ENCODE data around the gene DCHS1.
"Not testable (repeated sequence)": the region's sequence is repeated elsewhere in the genome, so short reads cannot be mapped to it uniquely, and the experiment has no call there.

DCHS1 gene

GRCh38 chr11:6655790-6656583 is at the start of gene DCHS1:
DCHS1 (minus strand) TSS chr11:6655809; CDS start chr11:6641613, 14,196 bp downstream.
- TF ChIP-seq ARNT (IDR thresholded peaks at IDR 0.05), result no peak
- TF ChIP-seq SUZ12 (IDR thresholded peaks at IDR 0.05), result no peak
- TF ChIP-seq ZNF384 (IDR thresholded peaks at IDR 0.05), result no peak
- TF ChIP-seq TARDBP (IDR thresholded peaks at IDR 0.05), result no peak
- no peak for TF ChIP-seq SP1 (IDR thresholded peaks at IDR 0.05)
- no peak for TF ChIP-seq L3MBTL2 (conservative IDR thresholded peaks at IDR 0.05)
- TF ChIP-seq FOXM1 (IDR thresholded peaks at IDR 0.05; ENCODE audit: borderline replicate concordance), result no peak
- no peak for TF ChIP-seq NFRKB (IDR thresholded peaks at IDR 0.05)
- TF ChIP-seq LEF1 (IDR thresholded peaks at IDR 0.05; ENCODE audit: borderline replicate concordance), result no peak
- no peak for TF ChIP-seq PKNOX1 (IDR thresholded peaks at IDR 0.05)
- no peak for TF ChIP-seq BHLHE40 (IDR thresholded peaks at IDR 0.05; ENCODE audit: borderline replicate concordance)
- TF ChIP-seq CTBP1 (IDR thresholded peaks at IDR 0.05; ENCODE audit: borderline replicate concordance), result no peak
- CTCF ChIA-PET, result interaction anchor here (1.2 kb wide), 1 partner anchor 12 kb away, joined by 5 read pairs; no protein-coding TSS in a partner anchor
- peak; percentile 35 for DNase-seq (ENCODE audit: extremely low spot score)
- POLR2A ChIA-PET, result no interaction called here

- peak; percentile 54 for DNase-seq (ENCODE audit: extremely low spot score)
- no peak for TF ChIP-seq NFRKB (IDR thresholded peaks at IDR 0.05)
- ChIA-PET CTCF (interaction anchor here (0.7 to 1.2 kb wide), 2 partner anchors 16 to 172 kb away, joined by 3 read pairs; no protein-coding TSS in a partner anchor), POLR2A (no interaction called here)
These were observed 47.8 kb upstream of the DCHS1 start for GRCh38 chr11:6703247-6704063.

- DNase-seq (ENCODE audit: extremely low spot score); POLR2A ChIA-PET: not testable (repeated sequence)
- CTCF ChIA-PET, result interaction anchor here (1.2 kb wide), 1 partner anchor 19 kb away, joined by 3 read pairs; the partner anchor contains the start of gene MRPL17
These were observed 46.3 kb upstream of the DCHS1 start for GRCh38 chr11:6701955-6702354.

- no peak for TF ChIP-seq NFRKB (IDR thresholded peaks at IDR 0.05)
- no peak for DNase-seq (ENCODE audit: extremely low spot score)
- ChIA-PET CTCF (interaction anchor here (0.7 to 1.3 kb wide), 2 partner anchors 44 to 164 kb away, joined by 3 to 4 read pairs; no protein-coding TSS in a partner anchor), POLR2A (interaction anchor here (1.1 to 2.0 kb wide), 3 partner anchors 12 to 231 kb away, joined by 3 to 8 read pairs (median 3); partner anchors contain the start of genes MRPL17 and ZNF215)
These were observed 39.8 kb upstream of the DCHS1 start for GRCh38 chr11:6695377-6695776.

GRCh38 chr11:6694229-6694535 is 38.6 kb upstream of the DCHS1 start:
- ChIA-PET CTCF (interaction anchor here (1.0 kb wide), 1 partner anchor 219 kb away, joined by 3 read pairs; no protein-coding TSS in a partner anchor), POLR2A (interaction anchor here (1.1 kb wide), 1 partner anchor 11 kb away, joined by 4 read pairs; the partner anchor contains the start of gene MRPL17)
- no peak for TF ChIP-seq TARDBP (IDR thresholded peaks at IDR 0.05)
- no peak for TF ChIP-seq PKNOX1 (IDR thresholded peaks at IDR 0.05)
- no peak for TF ChIP-seq HDGF (IDR thresholded peaks at IDR 0.05; ENCODE audit: borderline replicate concordance)
- no peak for TF ChIP-seq SUZ12 (IDR thresholded peaks at IDR 0.05)
- no peak for TF ChIP-seq FOXA1 (IDR thresholded peaks at IDR 0.05)
- no peak for TF ChIP-seq FOXK2 (IDR thresholded peaks at IDR 0.05)
- no peak for TF ChIP-seq CTBP1 (IDR thresholded peaks at IDR 0.05; ENCODE audit: borderline replicate concordance)
- no peak for TF ChIP-seq LEF1 (IDR thresholded peaks at IDR 0.05; ENCODE audit: borderline replicate concordance)
- no peak for TF ChIP-seq L3MBTL2 (conservative IDR thresholded peaks at IDR 0.05)
- TF ChIP-seq ARNT (IDR thresholded peaks at IDR 0.05), result no peak
- TF ChIP-seq BHLHE40 (IDR thresholded peaks at IDR 0.05; ENCODE audit: borderline replicate concordance), result no peak
- no peak for TF ChIP-seq NFRKB (IDR thresholded peaks at IDR 0.05)
- TF ChIP-seq FOXM1 (IDR thresholded peaks at IDR 0.05; ENCODE audit: borderline replicate concordance), result no peak
- TF ChIP-seq SP1 (IDR thresholded peaks at IDR 0.05), result no peak
- TF ChIP-seq ELF4 (IDR thresholded peaks at IDR 0.05), result no peak
- DNase-seq (ENCODE audit: extremely low spot score), result no peak

GRCh38 chr11:6693342-6694228 is 38.0 kb upstream of the DCHS1 start:
- POLR2A ChIA-PET, result interaction anchor here (1.1 kb wide), 1 partner anchor 10 kb away, joined by 4 read pairs; the partner anchor contains the start of gene MRPL17
- no peak for DNase-seq (ENCODE audit: extremely low spot score)
- no peak for TF ChIP-seq SUZ12 (IDR thresholded peaks at IDR 0.05)
- TF ChIP-seq TARDBP (IDR thresholded peaks at IDR 0.05), result no peak
- TF ChIP-seq FOXK2 (IDR thresholded peaks at IDR 0.05), result no peak
- no peak for TF ChIP-seq FOXM1 (IDR thresholded peaks at IDR 0.05; ENCODE audit: borderline replicate concordance)
- TF ChIP-seq CTBP1 (IDR thresholded peaks at IDR 0.05; ENCODE audit: borderline replicate concordance), result no peak
- no peak for TF ChIP-seq ELF4 (IDR thresholded peaks at IDR 0.05)
- TF ChIP-seq L3MBTL2 (conservative IDR thresholded peaks at IDR 0.05), result no peak
- no peak for TF ChIP-seq ZNF384 (IDR thresholded peaks at IDR 0.05)
- TF ChIP-seq ARNT (IDR thresholded peaks at IDR 0.05), result no peak
- no peak for TF ChIP-seq LEF1 (IDR thresholded peaks at IDR 0.05; ENCODE audit: borderline replicate concordance)
- TF ChIP-seq HDGF (IDR thresholded peaks at IDR 0.05; ENCODE audit: borderline replicate concordance), result no peak
- TF ChIP-seq BHLHE40 (IDR thresholded peaks at IDR 0.05; ENCODE audit: borderline replicate concordance), result no peak
- TF ChIP-seq PKNOX1 (IDR thresholded peaks at IDR 0.05), result no peak
- no peak for TF ChIP-seq NFRKB (IDR thresholded peaks at IDR 0.05)
- TF ChIP-seq SP1 (IDR thresholded peaks at IDR 0.05), result no peak
- no peak for TF ChIP-seq FOXA1 (IDR thresholded peaks at IDR 0.05)
- CTCF ChIA-PET, result interaction anchor here (1.0 kb wide), 1 partner anchor 218 kb away, joined by 3 read pairs; no protein-coding TSS in a partner anchor
